KMS-11 (cell line): Measurements from ENCODE around the gene COX17.

ENCODE experiments used
- H2AFZ ChIP-seq: fragments of 200-600 bp; sonication (generic); 2 replicates; pipeline ENCODE4 v1.6.1; 2016; ENCODE audit warnings: antibody characterized with exemption, mixed run types, low read depth
- H3K27ac ChIP-seq: fragments of 200-600 bp; sonication (generic); 2 replicates; pipeline ENCODE4 v1.6.1; 2016; ENCODE audit warnings: mild to moderate bottlenecking, mixed run types
- H3K27me3 ChIP-seq: fragments of 200-600 bp; sonication (generic); 2 replicates; pipeline ENCODE4 v1.6.1; 2017; ENCODE audit warnings: mild to moderate bottlenecking, low read depth, mixed run types, moderate library complexity; ENCODE audit not compliant: insufficient read depth
- H3K36me3 ChIP-seq: fragments of 200-600 bp; sonication (generic); 2 replicates; pipeline ENCODE4 v1.6.1; 2017; ENCODE audit warnings: mild to moderate bottlenecking, mixed run types; ENCODE audit not compliant: insufficient read depth
- H3K4me1 ChIP-seq: fragments of 200-600 bp; sonication (generic); 2 replicates; pipeline ENCODE4 v1.6.1; 2016; ENCODE audit warnings: mild to moderate bottlenecking, low read depth, mixed run types; ENCODE audit not compliant: poor library complexity, severe bottlenecking
- H3K4me2 ChIP-seq: fragments of 200-600 bp; sonication (generic); 2 replicates; pipeline ENCODE4 v1.7.0; 2016; ENCODE audit warnings: mild to moderate bottlenecking, mixed run types
- H3K4me3 ChIP-seq: fragments of 200-600 bp; sonication (generic); IDR thresholded peaks from 2 replicates; pipeline ENCODE4 v1.6.1; 2017; ENCODE audit warnings: low read depth, low read length, mixed read lengths; ENCODE audit not compliant: insufficient read depth
- H3K79me2 ChIP-seq: fragments of 200-600 bp; sonication (generic); 2 replicates; pipeline ENCODE4 v1.6.1; 2016; ENCODE audit warnings: low read depth, mixed run types; ENCODE audit not compliant: insufficient read depth
- H3K9ac ChIP-seq: fragments of 200-600 bp; sonication (generic); 2 replicates; pipeline ENCODE4 v1.6.1; 2016; ENCODE audit warnings: mild to moderate bottlenecking, mixed run types
- H4K20me1 ChIP-seq: fragments of 200-600 bp; sonication (generic); 2 replicates; pipeline ENCODE4 v1.6.1; 2016; ENCODE audit warnings: mild to moderate bottlenecking, mixed run types; ENCODE audit not compliant: insufficient read depth
- TF ChIP-seq, protein P1 (sequence below): fragments of 200-600 bp; sonication (generic); conservative IDR thresholded peaks from 2 replicates; pipeline ENCODE4 v1.6.1; 2017; ENCODE audit warnings: low read depth, mild to moderate bottlenecking, antibody characterized with exemption, low read length, moderate library complexity, mixed read lengths

The COX17 gene

DNA sequence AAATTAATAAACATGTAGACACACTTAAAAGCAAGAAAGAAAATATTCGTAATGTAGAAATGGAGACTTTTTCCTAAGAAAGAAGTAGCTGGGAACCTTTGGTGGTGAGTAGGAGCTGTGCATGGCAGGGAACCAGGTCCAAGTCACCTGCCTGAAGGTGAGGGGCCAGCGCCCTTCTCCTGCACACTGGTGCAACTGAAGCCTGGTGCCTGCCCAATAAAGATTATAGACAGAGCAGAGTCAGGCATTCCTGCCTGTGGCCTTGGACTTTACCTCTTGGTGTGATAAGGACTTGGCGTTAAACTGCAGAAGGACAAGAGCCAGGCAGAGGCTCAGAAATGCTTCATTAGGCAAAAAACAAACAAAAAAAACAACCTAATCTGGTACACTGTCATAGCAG lies 39.8 kb upstream of the COX17 start:
- no peak overlapping the region for H2AFZ ChIP-seq
- H3K27ac ChIP-seq = no peak overlapping the region
- no peak overlapping the region for H3K4me3 ChIP-seq
- H3K4me2 ChIP-seq = no peak overlapping the region
- H3K9ac ChIP-seq = no peak overlapping the region
- H3K79me2 ChIP-seq = no peaks in the 10 kb centered on the region
- TF ChIP-seq, protein P1, sequence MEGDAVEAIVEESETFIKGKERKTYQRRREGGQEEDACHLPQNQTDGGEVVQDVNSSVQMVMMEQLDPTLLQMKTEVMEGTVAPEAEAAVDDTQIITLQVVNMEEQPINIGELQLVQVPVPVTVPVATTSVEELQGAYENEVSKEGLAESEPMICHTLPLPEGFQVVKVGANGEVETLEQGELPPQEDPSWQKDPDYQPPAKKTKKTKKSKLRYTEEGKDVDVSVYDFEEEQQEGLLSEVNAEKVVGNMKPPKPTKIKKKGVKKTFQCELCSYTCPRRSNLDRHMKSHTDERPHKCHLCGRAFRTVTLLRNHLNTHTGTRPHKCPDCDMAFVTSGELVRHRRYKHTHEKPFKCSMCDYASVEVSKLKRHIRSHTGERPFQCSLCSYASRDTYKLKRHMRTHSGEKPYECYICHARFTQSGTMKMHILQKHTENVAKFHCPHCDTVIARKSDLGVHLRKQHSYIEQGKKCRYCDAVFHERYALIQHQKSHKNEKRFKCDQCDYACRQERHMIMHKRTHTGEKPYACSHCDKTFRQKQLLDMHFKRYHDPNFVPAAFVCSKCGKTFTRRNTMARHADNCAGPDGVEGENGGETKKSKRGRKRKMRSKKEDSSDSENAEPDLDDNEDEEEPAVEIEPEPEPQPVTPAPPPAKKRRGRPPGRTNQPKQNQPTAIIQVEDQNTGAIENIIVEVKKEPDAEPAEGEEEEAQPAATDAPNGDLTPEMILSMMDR = no peak
- no peaks in the 10 kb centered on the region for H3K36me3 ChIP-seq
- no peaks in the 10 kb centered on the region for H4K20me1 ChIP-seq
- H3K4me1 ChIP-seq = no peaks in the 10 kb centered on the region
- no peaks in the 10 kb centered on the region for H3K27me3 ChIP-seq

DNA sequence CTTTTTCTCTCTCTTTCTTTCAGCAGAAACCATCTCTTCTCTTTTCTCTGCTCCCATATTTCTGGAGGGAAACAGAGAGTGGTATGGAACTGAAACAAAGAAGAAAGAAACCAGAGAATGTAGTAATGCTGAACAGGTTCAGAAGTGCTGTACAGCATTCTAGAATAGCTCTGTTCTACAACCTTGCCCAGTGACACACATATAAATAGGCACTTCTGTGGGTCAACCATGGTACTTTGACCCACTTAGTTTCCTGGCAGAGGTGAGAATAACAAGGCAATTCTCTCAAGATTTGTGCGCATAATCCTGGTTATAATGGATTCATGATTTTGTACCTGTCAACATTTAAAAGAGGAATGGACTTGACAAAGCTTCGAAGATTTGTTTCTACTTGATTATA lies 37.9 kb upstream of the COX17 start:
- no peak overlapping the region for H3K4me2 ChIP-seq
- H3K27me3 ChIP-seq = no peaks in the 10 kb centered on the region
- no peak overlapping the region for H2AFZ ChIP-seq
- no peaks in the 10 kb centered on the region for H3K36me3 ChIP-seq
- H3K4me1 ChIP-seq = no peaks in the 10 kb centered on the region
- H3K27ac ChIP-seq = no peak overlapping the region
- H3K4me3 ChIP-seq = no peak overlapping the region
- H3K9ac ChIP-seq = no peak overlapping the region
- H4K20me1 ChIP-seq = no peaks in the 10 kb centered on the region
- H3K79me2 ChIP-seq = no peaks in the 10 kb centered on the region
- TF ChIP-seq, protein P1 = no peak

DNA sequence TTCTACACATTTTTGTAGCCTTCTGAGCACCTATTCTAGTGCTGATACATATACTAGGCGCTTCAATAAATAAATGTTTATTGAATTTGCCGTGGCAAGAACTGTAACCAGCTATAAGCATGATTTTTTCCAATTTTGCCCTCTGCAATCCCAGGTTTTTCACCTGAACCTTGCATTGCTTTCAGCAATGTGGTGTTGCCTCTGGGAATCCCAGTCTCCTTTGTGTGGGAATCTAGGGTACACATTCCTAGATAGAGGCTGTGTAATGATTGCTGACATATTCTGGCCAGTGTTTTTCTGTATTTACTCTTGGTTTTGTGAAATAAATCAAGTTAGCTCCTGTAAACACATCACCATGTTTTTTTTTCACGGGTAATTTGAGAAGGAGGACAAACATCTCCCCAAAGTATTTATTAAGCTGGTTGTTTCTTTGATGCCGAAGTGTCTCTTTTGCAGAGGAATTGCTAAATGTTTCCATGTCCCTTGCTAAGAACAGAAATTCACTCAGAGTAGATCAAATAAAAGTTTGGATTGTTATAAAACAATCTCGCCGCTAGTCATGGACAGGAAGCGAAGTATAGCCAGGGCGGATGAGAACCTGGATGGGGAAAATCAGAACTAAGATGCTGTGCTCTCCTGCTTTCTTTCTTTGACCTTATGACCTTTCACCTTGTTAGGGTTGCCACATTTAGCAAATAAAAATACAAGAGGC lies 26.8 kb upstream of the COX17 start:
- Histone ChIP-seq H3K27me3 (no peaks in the 10 kb centered on the region), H4K20me1 (no peaks in the 10 kb centered on the region), H2AFZ (no peak overlapping the region), H3K4me1 (peaks cover 9% of the 10 kb centered on the region), H3K9ac (no peak overlapping the region), H3K79me2 (no peaks in the 10 kb centered on the region), H3K4me3 (no peak overlapping the region), H3K36me3 (no peaks in the 10 kb centered on the region), H3K27ac (no peak overlapping the region), H3K4me2 (no peak overlapping the region)
- TF ChIP-seq, protein P1 = no peak

DNA sequence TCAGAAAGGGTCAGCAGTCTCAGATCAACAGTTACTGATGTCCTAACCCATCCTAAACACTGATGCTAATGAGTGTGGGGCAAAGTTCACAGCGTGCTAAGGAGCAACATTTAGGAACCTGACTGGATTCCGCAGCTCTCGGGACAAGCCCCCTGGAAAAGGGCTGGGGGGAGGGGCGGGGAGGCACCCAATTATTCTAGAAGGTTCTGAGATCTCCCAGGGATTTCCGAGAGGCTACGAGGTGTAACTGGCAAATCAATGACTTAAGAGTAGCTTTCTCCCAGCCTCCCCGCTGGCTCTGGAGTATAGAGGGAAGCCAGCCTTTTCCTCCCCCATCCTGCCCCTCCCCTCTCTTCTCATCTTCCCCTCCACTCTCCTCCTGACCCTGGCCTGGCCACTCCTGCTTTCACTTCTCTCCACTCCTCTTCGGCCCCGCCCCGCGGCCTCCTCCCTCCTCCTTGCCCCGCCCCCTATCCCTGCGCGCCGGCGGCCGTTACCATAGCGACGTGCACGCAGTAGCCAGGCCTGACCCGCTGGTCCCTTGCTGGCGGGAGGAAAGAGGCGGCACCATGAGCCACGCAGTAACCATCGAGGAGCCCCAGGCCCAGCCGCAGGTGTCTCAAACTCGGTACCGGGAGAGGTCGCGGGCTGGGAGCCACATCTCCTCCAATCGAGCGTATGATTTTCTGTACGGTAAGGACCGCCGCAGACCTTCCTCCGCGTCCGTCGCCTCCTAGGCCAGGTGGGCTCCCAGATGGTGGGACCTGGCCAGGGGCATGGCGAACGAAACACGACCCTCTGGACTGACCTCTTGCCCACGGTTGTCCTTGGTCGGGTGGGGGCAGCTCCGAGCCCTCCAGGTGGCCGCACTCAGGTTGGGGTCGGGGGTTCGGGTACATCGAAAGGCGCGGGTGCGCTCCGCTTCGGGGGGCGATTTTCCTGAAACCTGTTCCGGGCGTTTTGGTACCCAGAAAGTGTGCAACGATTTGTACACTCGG lies 25.6 kb upstream of the COX17 start, which contains the start of gene CFAP91:
Gene CFAP91, plus strand, starts transcription at position 493 of the 998 bp plus-strand sequence. Its CDS starts 77 bp downstream, at position 570.
- H3K4me1 ChIP-seq = peaks cover 9% of the 10 kb centered on the region
- H3K27me3 ChIP-seq = no peaks in the 10 kb centered on the region
- H3K36me3 ChIP-seq = no peaks in the 10 kb centered on the region
- no peak within 1 kb of the TSS for H3K4me3 ChIP-seq
- no peak within 1 kb of the TSS for H2AFZ ChIP-seq
- H3K27ac ChIP-seq = no peak within 1 kb of the TSS
- no peak within 1 kb of the TSS for H3K9ac ChIP-seq
- no peak within 1 kb of the TSS for H3K4me2 ChIP-seq
- H4K20me1 ChIP-seq = no peaks in the 10 kb centered on the region
- TF ChIP-seq, protein P1 = no peak
- H3K79me2 ChIP-seq = no peaks in the 10 kb centered on the region
